ENCODE measurements around the gene GDPD4. TPM values are rescaled to one million over a fixed set of nuclear protein-coding genes. Genes with fewer than 3 reads are reported as not detected.

GDPD4 gene
- total RNA-seq, 1 experiment from 2014 or later: not detected

GRCh38 chr11:77174559-77174958 lies 126.9 kb downstream of the GDPD4 start:
- Mint-ChIP-seq H3K27me3 (ENCODE audit: unreplicated experiment) (no peaks in the 10 kb centered on the region), H3K9me3 (ENCODE audit: low read depth, unreplicated experiment) (no peaks in the 10 kb centered on the region), H3K27ac (ENCODE audit: unreplicated experiment) (no peak overlapping the region), H3K36me3 (ENCODE audit: insufficient read depth, unreplicated experiment) (no peaks in the 10 kb centered on the region), H3K4me1 (ENCODE audit: low read depth, unreplicated experiment) (no peaks in the 10 kb centered on the region), H3K4me3 (ENCODE audit: low read depth, unreplicated experiment) (no peak overlapping the region)
- intact Hi-C loops (cut with micrococcal nuclease; ENCODE audit: unreplicated experiment): no loop called here
- DNase-seq: no peak
- no peak for TF ChIP-seq CTCF (IDR thresholded peaks at IDR 0.05; ENCODE audit: unreplicated experiment)
- no TSS peak for BruUV-seq (replicated peaks)
- CTCF ChIA-PET: no interaction called here

- Mint-ChIP-seq H3K4me1 (ENCODE audit: low read depth, unreplicated experiment) (no peaks in the 10 kb centered on the region), H3K4me3 (ENCODE audit: low read depth, unreplicated experiment) (no peak overlapping the region), H3K27me3 (ENCODE audit: unreplicated experiment) (peaks cover 1% of the 10 kb centered on the region), H3K36me3 (ENCODE audit: insufficient read depth, unreplicated experiment) (no peaks in the 10 kb centered on the region), H3K27ac (ENCODE audit: unreplicated experiment) (no peak overlapping the region), H3K9me3 (ENCODE audit: low read depth, unreplicated experiment) (no peaks in the 10 kb centered on the region)
- no peak for DNase-seq
- no peak for TF ChIP-seq CTCF (IDR thresholded peaks at IDR 0.05; ENCODE audit: unreplicated experiment)
- intact Hi-C loops (cut with micrococcal nuclease; ENCODE audit: unreplicated experiment): no loop called here
- BruUV-seq (replicated peaks): no TSS peak
- CTCF ChIA-PET: no interaction called here
These were observed 128.0 kb downstream of the GDPD4 start for GRCh38 chr11:77173494-77173893.

- peaks cover 10% of the 10 kb centered on the region for H3K27me3 Mint-ChIP-seq (ENCODE audit: unreplicated experiment)
- H3K9me3 Mint-ChIP-seq (ENCODE audit: low read depth, unreplicated experiment): no peaks in the 10 kb centered on the region
- H3K4me1 Mint-ChIP-seq (ENCODE audit: low read depth, unreplicated experiment): no peaks in the 10 kb centered on the region
- no peak overlapping the region for H3K4me3 Mint-ChIP-seq (ENCODE audit: low read depth, unreplicated experiment)
- no TSS peak for BruUV-seq (replicated peaks)
- H3K36me3 Mint-ChIP-seq (ENCODE audit: insufficient read depth, unreplicated experiment): no peaks in the 10 kb centered on the region
- CTCF ChIA-PET: no interaction called here
- intact Hi-C loops (cut with micrococcal nuclease; ENCODE audit: unreplicated experiment): no loop called here
- no peak for TF ChIP-seq CTCF (IDR thresholded peaks at IDR 0.05; ENCODE audit: unreplicated experiment)
- no peak for DNase-seq
- no peak overlapping the region for H3K27ac Mint-ChIP-seq (ENCODE audit: unreplicated experiment)
These were observed 128.9 kb downstream of the GDPD4 start for GRCh38 chr11:77172666-77172982.

- BruUV-seq (replicated peaks): no TSS peak
These were observed 129.4 kb downstream of the GDPD4 start for GRCh38 chr11:77171885-77172665.

More at GRCh38 chr11:77171885-77172665, 129.4 kb downstream of the GDPD4 start:
- TF ChIP-seq CTCF (IDR thresholded peaks at IDR 0.05; ENCODE audit: unreplicated experiment): no peak
- CTCF ChIA-PET: no interaction called here
- no peak for DNase-seq
- no peaks in the 10 kb centered on the region for H3K9me3 Mint-ChIP-seq (ENCODE audit: low read depth, unreplicated experiment)
- no peak overlapping the region for H3K27ac Mint-ChIP-seq (ENCODE audit: unreplicated experiment)
- no peaks in the 10 kb centered on the region for H3K4me1 Mint-ChIP-seq (ENCODE audit: low read depth, unreplicated experiment)
- intact Hi-C loops (cut with micrococcal nuclease; ENCODE audit: unreplicated experiment): no loop called here
- no peaks in the 10 kb centered on the region for H3K36me3 Mint-ChIP-seq (ENCODE audit: insufficient read depth, unreplicated experiment)
- H3K27me3 Mint-ChIP-seq (ENCODE audit: unreplicated experiment): peaks cover 16% of the 10 kb centered on the region
- H3K4me3 Mint-ChIP-seq (ENCODE audit: low read depth, unreplicated experiment): no peak overlapping the region
